HepG2 (cell line): ENCODE data around the gene NKAIN4. TPM values are rescaled to one million over a fixed set of nuclear protein-coding genes. Genes with fewer than 3 reads are reported as not detected.

ENCODE experiments used
- MTA1 ChIP-seq: sonication (generic); formaldehyde crosslinking; IDR thresholded peaks from 2 replicates; pipeline ENCODE4 v1.4.0; 2020; ENCODE audit warnings: missing genetic modification reagents, mild to moderate bottlenecking, borderline replicate concordance
- TSC22D2 ChIP-seq: sonication (generic); formaldehyde crosslinking; IDR thresholded peaks from 2 replicates; pipeline ENCODE4 v1.5.1; 2020; ENCODE audit warnings: missing genetic modification reagents, mild to moderate bottlenecking, borderline replicate concordance
- ZNF331 ChIP-seq: sonication (generic); formaldehyde crosslinking; IDR thresholded peaks from 2 replicates; pipeline ENCODE4 v1.4.0; 2020; ENCODE audit warnings: missing genetic modification reagents
- ZNF501 ChIP-seq: sonication (generic); formaldehyde crosslinking; IDR thresholded peaks from 2 replicates; pipeline ENCODE4 v1.5.1; 2020; ENCODE audit warnings: mild to moderate bottlenecking, moderate library complexity, missing genetic modification reagents
- polyA plus RNA-seq, 8 experiments: library from polyadenylated mRNA; depleted of rRNA in 3 of 8; stranded (reverse) in 7 of 8; unstranded in 1 of 8; fragments of >200 nt; fragmentation: Illumina TruSeq in 4 of 8; extraction: Trizol in 4 of 8; gene quantifications; 2 replicates each; pipeline versions ENCODE4 v1.2.1 to v1.2.3, GENCODE V29; 2011 to 2016; ENCODE audit warnings: low read depth in 4 of 8, missing spikeins in 1 of 8, mixed read lengths in 1 of 8; ENCODE audit not compliant: insufficient read depth in 1 of 8
- total RNA-seq, 5 experiments: library from RNA; depleted of rRNA; stranded (reverse); fragments of >200 nt; fragmentation: Illumina TruSeq; extraction: Trizol; gene quantifications; 2 replicates each; pipeline ENCODE4 v1.2.3, GENCODE V29; 2016; ENCODE audit warnings: low read depth in 1 of 5
- TF ChIP-seq, protein P1 (sequence below): sonication (generic); formaldehyde crosslinking; IDR thresholded peaks from 2 replicates; pipeline ENCODE4 v1.4.0; 2020; ENCODE audit warnings: missing genetic modification reagents
- TF ChIP-seq, protein P2 (sequence below): sonication (generic); formaldehyde crosslinking; IDR thresholded peaks from 2 replicates; pipeline ENCODE4 v1.5.0; 2020; ENCODE audit warnings: missing genetic modification reagents, mild to moderate bottlenecking, borderline replicate concordance
- TF ChIP-seq, protein P3 (sequence below): sonication (generic); formaldehyde crosslinking; IDR thresholded peaks from 2 replicates; pipeline ENCODE4 v1.5.0; 2020; ENCODE audit warnings: missing genetic modification reagents, mild to moderate bottlenecking, borderline replicate concordance
- TF ChIP-seq, protein P4 (sequence below): sonication (generic); formaldehyde crosslinking; IDR thresholded peaks from 2 replicates; pipeline ENCODE4 v1.4.0; 2020; ENCODE audit warnings: missing genetic modification reagents
- TF ChIP-seq, protein P5 (sequence below): sonication (generic); formaldehyde crosslinking; IDR thresholded peaks from 2 replicates; pipeline ENCODE4 v1.4.0; 2020; ENCODE audit warnings: low read depth, mild to moderate bottlenecking, missing genetic modification reagents

The NKAIN4 gene
- total and polyA plus RNA-seq, 2 of the 13 experiments (the other 11 are each of a cell fraction or from before 2014, with no cell fraction given) = not detected

DNA sequence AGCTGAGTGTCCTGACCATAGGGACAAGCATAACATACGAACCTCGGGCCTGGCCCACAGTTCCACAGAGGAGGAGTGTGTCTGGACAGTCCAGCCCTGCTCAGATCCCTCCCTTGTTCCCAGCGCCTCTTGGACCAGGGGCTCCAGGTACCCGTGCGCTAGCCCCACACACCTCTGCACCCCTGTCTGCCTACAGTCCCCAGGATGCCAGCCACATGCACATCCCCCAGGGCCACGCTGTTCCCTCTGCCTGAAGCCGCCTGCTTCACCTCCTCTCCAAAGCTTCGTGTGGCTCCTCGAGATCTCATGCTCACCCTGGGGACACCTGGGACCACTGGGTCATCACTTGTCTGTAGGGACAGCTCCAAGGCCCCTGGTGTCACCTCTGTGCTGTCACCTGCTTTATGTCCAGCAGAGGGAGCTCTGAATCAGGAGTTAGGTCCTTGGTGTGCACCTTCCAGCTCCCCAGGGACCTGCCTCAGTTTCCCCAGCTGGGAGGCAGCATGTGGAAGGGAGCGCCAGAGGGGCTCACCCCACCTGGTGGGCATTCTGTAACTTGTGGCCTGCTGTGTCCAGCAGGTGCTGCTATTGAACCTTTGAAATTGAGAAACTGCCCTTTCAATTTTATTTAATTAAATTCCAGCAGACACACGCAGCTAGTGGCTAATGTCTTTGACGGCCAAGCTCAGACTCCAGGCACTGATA lies 31.0 kb downstream of the NKAIN4 start (continued):
- TF ChIP-seq ZNF501 (0 out of 2 replicates have a peak, but pooled peaks have one; percentile 20), TSC22D2 (CRISPR knock-in tag) (0 out of 2 replicates have a peak, but pooled peaks have one; percentile 32), MTA1 (peak; percentile 33; the same call in 1 of the 2 replicates), ZNF331 (CRISPR knock-in tag) (no peak)
- TF ChIP-seq, protein P1, sequence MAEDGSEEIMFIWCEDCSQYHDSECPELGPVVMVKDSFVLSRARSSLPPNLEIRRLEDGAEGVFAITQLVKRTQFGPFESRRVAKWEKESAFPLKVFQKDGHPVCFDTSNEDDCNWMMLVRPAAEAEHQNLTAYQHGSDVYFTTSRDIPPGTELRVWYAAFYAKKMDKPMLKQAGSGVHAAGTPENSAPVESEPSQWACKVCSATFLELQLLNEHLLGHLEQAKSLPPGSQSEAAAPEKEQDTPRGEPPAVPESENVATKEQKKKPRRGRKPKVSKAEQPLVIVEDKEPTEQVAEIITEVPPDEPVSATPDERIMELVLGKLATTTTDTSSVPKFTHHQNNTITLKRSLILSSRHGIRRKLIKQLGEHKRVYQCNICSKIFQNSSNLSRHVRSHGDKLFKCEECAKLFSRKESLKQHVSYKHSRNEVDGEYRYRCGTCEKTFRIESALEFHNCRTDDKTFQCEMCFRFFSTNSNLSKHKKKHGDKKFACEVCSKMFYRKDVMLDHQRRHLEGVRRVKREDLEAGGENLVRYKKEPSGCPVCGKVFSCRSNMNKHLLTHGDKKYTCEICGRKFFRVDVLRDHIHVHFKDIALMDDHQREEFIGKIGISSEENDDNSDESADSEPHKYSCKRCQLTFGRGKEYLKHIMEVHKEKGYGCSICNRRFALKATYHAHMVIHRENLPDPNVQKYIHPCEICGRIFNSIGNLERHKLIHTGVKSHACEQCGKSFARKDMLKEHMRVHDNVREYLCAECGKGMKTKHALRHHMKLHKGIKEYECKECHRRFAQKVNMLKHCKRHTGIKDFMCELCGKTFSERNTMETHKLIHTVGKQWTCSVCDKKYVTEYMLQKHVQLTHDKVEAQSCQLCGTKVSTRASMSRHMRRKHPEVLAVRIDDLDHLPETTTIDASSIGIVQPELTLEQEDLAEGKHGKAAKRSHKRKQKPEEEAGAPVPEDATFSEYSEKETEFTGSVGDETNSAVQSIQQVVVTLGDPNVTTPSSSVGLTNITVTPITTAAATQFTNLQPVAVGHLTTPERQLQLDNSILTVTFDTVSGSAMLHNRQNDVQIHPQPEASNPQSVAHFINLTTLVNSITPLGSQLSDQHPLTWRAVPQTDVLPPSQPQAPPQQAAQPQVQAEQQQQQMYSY (CRISPR knock-in tag) = no peak
- TF ChIP-seq, protein P2, sequence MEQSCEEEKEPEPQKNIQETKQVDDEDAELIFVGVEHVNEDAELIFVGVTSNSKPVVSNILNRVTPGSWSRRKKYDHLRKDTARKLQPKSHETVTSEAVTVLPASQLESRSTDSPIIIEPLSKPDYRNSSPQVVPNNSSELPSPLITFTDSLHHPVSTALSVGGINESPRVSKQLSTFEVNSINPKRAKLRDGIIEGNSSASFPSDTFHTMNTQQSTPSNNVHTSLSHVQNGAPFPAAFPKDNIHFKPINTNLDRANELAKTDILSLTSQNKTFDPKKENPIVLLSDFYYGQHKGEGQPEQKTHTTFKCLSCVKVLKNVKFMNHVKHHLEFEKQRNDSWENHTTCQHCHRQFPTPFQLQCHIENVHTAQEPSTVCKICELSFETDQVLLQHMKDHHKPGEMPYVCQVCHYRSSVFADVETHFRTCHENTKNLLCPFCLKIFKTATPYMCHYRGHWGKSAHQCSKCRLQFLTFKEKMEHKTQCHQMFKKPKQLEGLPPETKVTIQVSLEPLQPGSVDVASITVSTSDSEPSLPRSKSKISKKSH = 0 out of 2 replicates have a peak, but pooled peaks have one; percentile 45
- TF ChIP-seq, protein P3, sequence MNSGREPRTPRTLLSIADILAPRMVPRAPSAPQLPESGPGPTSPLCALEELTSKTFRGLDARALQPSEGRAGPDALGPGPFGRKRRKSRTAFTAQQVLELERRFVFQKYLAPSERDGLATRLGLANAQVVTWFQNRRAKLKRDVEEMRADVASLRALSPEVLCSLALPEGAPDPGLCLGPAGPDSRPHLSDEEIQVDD (CRISPR knock-in tag) = no peak
- TF ChIP-seq, protein P4, sequence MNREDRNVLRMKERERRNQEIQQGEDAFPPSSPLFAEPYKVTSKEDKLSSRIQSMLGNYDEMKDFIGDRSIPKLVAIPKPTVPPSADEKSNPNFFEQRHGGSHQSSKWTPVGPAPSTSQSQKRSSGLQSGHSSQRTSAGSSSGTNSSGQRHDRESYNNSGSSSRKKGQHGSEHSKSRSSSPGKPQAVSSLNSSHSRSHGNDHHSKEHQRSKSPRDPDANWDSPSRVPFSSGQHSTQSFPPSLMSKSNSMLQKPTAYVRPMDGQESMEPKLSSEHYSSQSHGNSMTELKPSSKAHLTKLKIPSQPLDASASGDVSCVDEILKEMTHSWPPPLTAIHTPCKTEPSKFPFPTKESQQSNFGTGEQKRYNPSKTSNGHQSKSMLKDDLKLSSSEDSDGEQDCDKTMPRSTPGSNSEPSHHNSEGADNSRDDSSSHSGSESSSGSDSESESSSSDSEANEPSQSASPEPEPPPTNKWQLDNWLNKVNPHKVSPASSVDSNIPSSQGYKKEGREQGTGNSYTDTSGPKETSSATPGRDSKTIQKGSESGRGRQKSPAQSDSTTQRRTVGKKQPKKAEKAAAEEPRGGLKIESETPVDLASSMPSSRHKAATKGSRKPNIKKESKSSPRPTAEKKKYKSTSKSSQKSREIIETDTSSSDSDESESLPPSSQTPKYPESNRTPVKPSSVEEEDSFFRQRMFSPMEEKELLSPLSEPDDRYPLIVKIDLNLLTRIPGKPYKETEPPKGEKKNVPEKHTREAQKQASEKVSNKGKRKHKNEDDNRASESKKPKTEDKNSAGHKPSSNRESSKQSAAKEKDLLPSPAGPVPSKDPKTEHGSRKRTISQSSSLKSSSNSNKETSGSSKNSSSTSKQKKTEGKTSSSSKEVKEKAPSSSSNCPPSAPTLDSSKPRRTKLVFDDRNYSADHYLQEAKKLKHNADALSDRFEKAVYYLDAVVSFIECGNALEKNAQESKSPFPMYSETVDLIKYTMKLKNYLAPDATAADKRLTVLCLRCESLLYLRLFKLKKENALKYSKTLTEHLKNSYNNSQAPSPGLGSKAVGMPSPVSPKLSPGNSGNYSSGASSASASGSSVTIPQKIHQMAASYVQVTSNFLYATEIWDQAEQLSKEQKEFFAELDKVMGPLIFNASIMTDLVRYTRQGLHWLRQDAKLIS (CRISPR knock-in tag) = no peak
- TF ChIP-seq, protein P5, sequence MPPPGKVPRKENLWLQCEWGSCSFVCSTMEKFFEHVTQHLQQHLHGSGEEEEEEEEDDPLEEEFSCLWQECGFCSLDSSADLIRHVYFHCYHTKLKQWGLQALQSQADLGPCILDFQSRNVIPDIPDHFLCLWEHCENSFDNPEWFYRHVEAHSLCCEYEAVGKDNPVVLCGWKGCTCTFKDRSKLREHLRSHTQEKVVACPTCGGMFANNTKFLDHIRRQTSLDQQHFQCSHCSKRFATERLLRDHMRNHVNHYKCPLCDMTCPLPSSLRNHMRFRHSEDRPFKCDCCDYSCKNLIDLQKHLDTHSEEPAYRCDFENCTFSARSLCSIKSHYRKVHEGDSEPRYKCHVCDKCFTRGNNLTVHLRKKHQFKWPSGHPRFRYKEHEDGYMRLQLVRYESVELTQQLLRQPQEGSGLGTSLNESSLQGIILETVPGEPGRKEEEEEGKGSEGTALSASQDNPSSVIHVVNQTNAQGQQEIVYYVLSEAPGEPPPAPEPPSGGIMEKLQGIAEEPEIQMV (CRISPR knock-in tag) = no peak
